PC-9 (cell line): ENCODE data around the gene MMP13. TPM values are rescaled to one million over a fixed set of nuclear protein-coding genes. Genes with fewer than 3 reads are reported as not detected.

Experiments
- BruUV-seq: library from RNA; stranded (reverse); fragments of 400-500 nt; replicated peaks from 2 replicates; lab custom pipeline; 2021; lab: Mats Ljungman, UMichigan
- CTCF ChIA-PET: fragments of 300-600 bp; sonication (Branson Sonifier 250); formaldehyde crosslinking; loops from one replicate; lab custom pipeline; 2022; ENCODE audit warnings: antibody characterized with exemption; lab: Charles Lee
- POLR2A ChIA-PET: fragments of 300-600 bp; sonication (Branson Sonifier 250); formaldehyde crosslinking; loops from one replicate; lab custom pipeline; 2022; ENCODE audit warnings: antibody characterized with exemption; ENCODE audit not compliant: unreplicated experiment; lab: Charles Lee
- DNase-seq, 2 experiments: peaks; one replicate each; pipeline versions ENCODE4 v3.0.0 to v3.0.0-alpha.2; 2015 to 2022; ENCODE audit warnings: mixed read lengths in 1 of 2
- H2AFZ ChIP-seq: fragments of 200-600 bp; sonication (generic); 2 replicates; pipeline ENCODE4 v1.8.1; 2017; ENCODE audit warnings: antibody characterized with exemption
- H3F3A ChIP-seq: fragments of 200-600 bp; sonication (generic); 2 replicates; pipeline ENCODE4 v1.8.1; 2017; ENCODE audit warnings: antibody characterized with exemption, mild to moderate bottlenecking, low read depth; ENCODE audit not compliant: insufficient read depth
- H3K27ac ChIP-seq: fragments of 200-600 bp; sonication (generic); 2 replicates; pipeline ENCODE4 v1.6.1; 2016; ENCODE audit warnings: mixed run types
- H3K27me3 ChIP-seq: fragments of 200-600 bp; sonication (generic); 2 replicates; pipeline ENCODE4 v1.6.1; 2016; ENCODE audit warnings: low read depth, mixed run types; ENCODE audit not compliant: insufficient read depth
- H3K36me3 ChIP-seq: fragments of 200-600 bp; sonication (generic); 2 replicates; pipeline ENCODE4 v1.6.1; 2016; ENCODE audit warnings: low read depth, mixed run types
- H3K4me1 ChIP-seq: fragments of 200-600 bp; sonication (generic); replicated peaks from 2 replicates; pipeline ENCODE4 v1.6.1; 2016; ENCODE audit warnings: mixed run types; ENCODE audit not compliant: insufficient read depth
- H3K4me2 ChIP-seq: fragments of 200-600 bp; sonication (generic); 2 replicates; pipeline ENCODE4 v1.6.1; 2017; ENCODE audit warnings: mixed run types
- H3K4me3 ChIP-seq: fragments of 200-600 bp; sonication (generic); 2 replicates; pipeline ENCODE4 v1.6.1; 2016; ENCODE audit warnings: mixed run types
- H3K79me2 ChIP-seq: fragments of 200-600 bp; sonication (generic); 2 replicates; pipeline ENCODE4 v1.6.1; 2017; ENCODE audit warnings: low read depth, mixed run types
- H3K9me2 ChIP-seq: fragments of 200-600 bp; sonication (generic); 2 replicates; pipeline ENCODE4 v1.8.1; 2017; ENCODE audit warnings: mild to moderate bottlenecking; ENCODE audit not compliant: insufficient read depth
- H3K9me3 ChIP-seq: fragments of 200-600 bp; sonication (generic); 2 replicates; pipeline ENCODE4 v1.8.1; 2016; ENCODE audit warnings: low read depth; ENCODE audit not compliant: insufficient read depth
- H4K20me1 ChIP-seq: fragments of 200-600 bp; sonication (generic); 2 replicates; pipeline ENCODE4 v1.8.1; 2017; ENCODE audit not compliant: insufficient read depth
- EZH2 ChIP-seq: fragments of 200-600 bp; sonication (generic); IDR thresholded peaks from 2 replicates; pipeline ENCODE4 v1.8.0; 2017; ENCODE audit warnings: antibody characterized with exemption, low read depth
- intact Hi-C: fragments of 100-400 bp; cut with micrococcal nuclease; formaldehyde crosslinking; loops from one replicate; pipeline ENCODE4 v1.10.0; 2022; ENCODE audit not compliant: unreplicated experiment
- total RNA-seq: library from RNA; stranded (reverse); gene quantifications from 2 replicates; pipeline ENCODE4 v1.2.3, GENCODE V29; 2021
- TF ChIP-seq, protein P1 (sequence below): fragments of 200-600 bp; sonication (generic); conservative IDR thresholded peaks from 2 replicates; pipeline ENCODE4 v1.6.1; 2017; ENCODE audit warnings: mixed run types, antibody characterized with exemption, mild to moderate bottlenecking, moderate library complexity

Gene MMP13
- total RNA-seq, 1 experiment from 2014 or later: not detected

DNA sequence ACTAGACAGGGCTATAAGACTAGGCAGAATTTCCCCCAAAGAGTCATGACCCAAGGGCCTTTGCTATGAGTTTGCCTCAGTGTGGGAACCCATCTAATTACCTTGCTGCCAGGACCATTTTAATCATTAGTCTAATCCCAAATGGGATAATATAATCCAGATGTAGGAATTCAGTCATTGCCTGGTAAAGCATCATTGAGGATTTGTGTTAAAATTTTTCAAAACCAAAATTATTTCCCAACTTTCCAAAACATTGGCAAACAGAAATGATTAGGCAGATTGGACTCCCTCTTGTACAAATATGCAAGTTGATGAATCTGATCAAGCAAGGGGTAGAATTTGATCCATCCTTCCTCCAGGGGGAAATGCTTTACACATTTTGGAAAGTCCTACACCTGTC, 16.2 kb upstream of the MMP13 start:
- CTCF ChIA-PET: no interaction called here
- no peaks in the 10 kb centered on the region for H3K27me3 ChIP-seq
- peaks cover 6% of the 10 kb centered on the region; the same call in 1 of the 2 replicates for H3K9me3 ChIP-seq
- no peaks in the 10 kb centered on the region for H3K36me3 ChIP-seq
- DNase-seq: no peak
- BruUV-seq: no TSS peak
- intact Hi-C loops: no loop called here
- TF ChIP-seq, protein P1, sequence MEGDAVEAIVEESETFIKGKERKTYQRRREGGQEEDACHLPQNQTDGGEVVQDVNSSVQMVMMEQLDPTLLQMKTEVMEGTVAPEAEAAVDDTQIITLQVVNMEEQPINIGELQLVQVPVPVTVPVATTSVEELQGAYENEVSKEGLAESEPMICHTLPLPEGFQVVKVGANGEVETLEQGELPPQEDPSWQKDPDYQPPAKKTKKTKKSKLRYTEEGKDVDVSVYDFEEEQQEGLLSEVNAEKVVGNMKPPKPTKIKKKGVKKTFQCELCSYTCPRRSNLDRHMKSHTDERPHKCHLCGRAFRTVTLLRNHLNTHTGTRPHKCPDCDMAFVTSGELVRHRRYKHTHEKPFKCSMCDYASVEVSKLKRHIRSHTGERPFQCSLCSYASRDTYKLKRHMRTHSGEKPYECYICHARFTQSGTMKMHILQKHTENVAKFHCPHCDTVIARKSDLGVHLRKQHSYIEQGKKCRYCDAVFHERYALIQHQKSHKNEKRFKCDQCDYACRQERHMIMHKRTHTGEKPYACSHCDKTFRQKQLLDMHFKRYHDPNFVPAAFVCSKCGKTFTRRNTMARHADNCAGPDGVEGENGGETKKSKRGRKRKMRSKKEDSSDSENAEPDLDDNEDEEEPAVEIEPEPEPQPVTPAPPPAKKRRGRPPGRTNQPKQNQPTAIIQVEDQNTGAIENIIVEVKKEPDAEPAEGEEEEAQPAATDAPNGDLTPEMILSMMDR: no peak
- TF ChIP-seq EZH2: no peak
- no peaks in the 10 kb centered on the region for H3K79me2 ChIP-seq
- no peak overlapping the region for H3K4me2 ChIP-seq
- H3F3A ChIP-seq: peaks cover 15% of the 10 kb centered on the region
- H3K9me2 ChIP-seq: no peaks in the 10 kb centered on the region
- H4K20me1 ChIP-seq: no peaks in the 10 kb centered on the region
- POLR2A ChIA-PET: no interaction called here
- H3K4me1 ChIP-seq: peaks cover 23% of the 10 kb centered on the region
- H3K27ac ChIP-seq: no peak overlapping the region
- no peak overlapping the region for H3K4me3 ChIP-seq
- H2AFZ ChIP-seq: no peak overlapping the region

DNA sequence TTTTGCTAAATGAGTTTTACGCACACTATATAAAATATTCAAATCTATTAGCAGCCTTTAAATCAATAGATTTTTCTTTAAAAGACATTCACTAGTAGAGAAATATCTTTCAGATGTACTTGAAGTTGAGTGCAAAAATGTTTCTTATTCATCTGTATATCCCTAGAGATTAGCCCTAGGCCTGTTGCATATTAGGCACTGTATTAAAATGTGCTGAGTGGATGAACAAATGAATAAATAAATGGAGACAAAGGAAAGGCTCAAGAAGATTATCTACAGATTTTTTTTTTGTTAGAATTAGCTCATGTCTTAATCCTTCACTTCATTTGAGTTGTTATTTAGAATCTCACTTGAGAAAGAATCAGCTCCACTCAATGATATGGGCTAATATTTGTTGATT, 12.0 kb upstream of the MMP13 start:
- DNase-seq: no peak
- POLR2A ChIA-PET: no interaction called here
- Histone ChIP-seq H2AFZ (no peak overlapping the region), H3K9me2 (no peaks in the 10 kb centered on the region), H3K9me3 (no peaks in the 10 kb centered on the region), H3K4me1 (peaks cover 11% of the 10 kb centered on the region), H3F3A (0 out of 2 replicates have a peak, but pooled peaks cover 3% of the 10 kb centered on the region), H3K79me2 (no peaks in the 10 kb centered on the region), H3K36me3 (no peaks in the 10 kb centered on the region), H3K27ac (no peak overlapping the region), H3K4me2 (no peak overlapping the region), H3K27me3 (no peaks in the 10 kb centered on the region), H3K4me3 (no peak overlapping the region), H4K20me1 (no peaks in the 10 kb centered on the region)
- CTCF ChIA-PET: no interaction called here
- no TSS peak for BruUV-seq
- intact Hi-C loops: no loop called here
- TF ChIP-seq EZH2: no peak
- TF ChIP-seq, protein P1: no peak

DNA sequence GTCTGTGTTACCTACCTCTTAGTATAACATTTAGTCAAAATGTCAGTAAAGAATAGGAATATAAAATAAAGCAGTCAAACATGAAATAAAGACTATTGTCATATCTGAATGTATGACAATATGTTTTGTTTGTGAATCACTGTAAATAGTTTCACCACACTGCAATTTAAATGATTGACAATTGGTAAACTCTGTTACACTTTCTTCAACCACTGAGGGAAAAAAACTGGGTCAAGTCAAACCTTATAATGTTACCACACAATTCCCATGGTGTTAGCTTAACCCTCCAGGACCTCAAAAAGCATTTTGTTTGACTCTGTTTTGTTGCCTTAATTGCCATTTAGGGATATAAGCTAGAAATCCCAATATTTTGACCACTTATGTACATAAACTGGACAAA, 10.5 kb upstream of the MMP13 start:
- Histone ChIP-seq H3K4me2 (peak overlapping the region; percentile 2; the same call in 1 of the 2 replicates), H3K9me3 (no peaks in the 10 kb centered on the region), H3K9me2 (no peaks in the 10 kb centered on the region), H3K79me2 (no peaks in the 10 kb centered on the region), H3K27ac (no peak overlapping the region), H3K27me3 (no peaks in the 10 kb centered on the region), H3K4me1 (peaks cover 11% of the 10 kb centered on the region), H3K36me3 (no peaks in the 10 kb centered on the region), H4K20me1 (no peaks in the 10 kb centered on the region), H3F3A (0 out of 2 replicates have a peak, but pooled peaks cover 3% of the 10 kb centered on the region), H3K4me3 (no peak overlapping the region), H2AFZ (peak overlapping the region; percentile 1; the same call in 1 of the 2 replicates)
- intact Hi-C loops: no loop called here
- TF ChIP-seq, protein P1: no peak
- no peak for TF ChIP-seq EZH2
- ChIA-PET POLR2A (no interaction called here), CTCF (no interaction called here)
- no TSS peak for BruUV-seq
- peak in 1 of 2 experiments; percentile 47 for DNase-seq
